B cell (primary cell): ENCODE results near the gene LIMCH1. TPM values are rescaled to one million over a fixed set of nuclear protein-coding genes. Genes with fewer than 3 reads are reported as not detected.

Experiments
- ATAC-seq: fragments of 200-7000 bp; cut with Tn5 transposase; one replicate; pipeline ENCODE4 v1.10.0; 2021; ENCODE audit warnings: low read depth, mild to moderate bottlenecking, moderate number of reproducible peaks, moderate library complexity
- CTCF ChIA-PET: fragments of 350-600 bp; sonication (Branson Sonifier 250); formaldehyde crosslinking; loops from one replicate; lab custom pipeline; 2021; ENCODE audit warnings: antibody characterized with exemption, inconsistent platforms; lab: Charles Lee
- POLR2A ChIA-PET: fragments of 350-600 bp; sonication (Branson Sonifier 250); formaldehyde crosslinking; loops from one replicate; lab custom pipeline; 2021; ENCODE audit warnings: antibody characterized with exemption; lab: Charles Lee
- DNase-seq: peaks from one replicate; pipeline ENCODE4 v3.0.0; 2013
- H2AFZ ChIP-seq: 2 replicates; pipeline ENCODE4 v1.6.1; 2012; ENCODE audit warnings: mild to moderate bottlenecking, low read depth, low read length; ENCODE audit not compliant: insufficient read depth, poor library complexity, severe bottlenecking
- H3K27ac ChIP-seq, 2 donors: 1 replicate in 1 of 2; 2 replicates in 1 of 2; pipeline ENCODE4 v1.5.1; 2012 to 2013; ENCODE audit warnings: low read length in 2 of 2, mild to moderate bottlenecking in 2 of 2, moderate library complexity in 1 of 2
- H3K27me3 ChIP-seq, 4 experiments: fragments of 200-600 bp in 1 of 4; sonication (generic) in 1 of 4; replicated peaks in 1 of 4; 1 replicate in 2 of 4; 2 replicates in 2 of 4; pipeline versions ENCODE4 v1.6.1 to v1.7.0; 2013 to 2016; ENCODE audit warnings: low read length in 3 of 4, mild to moderate bottlenecking in 2 of 4, mixed read lengths in 1 of 4, moderate library complexity in 1 of 4; ENCODE audit not compliant: insufficient read depth in 4 of 4, control insufficient read depth in 3 of 4; ENCODE audit errors: control extremely low read depth in 1 of 4
- H3K36me3 ChIP-seq, 2 experiments: replicated peaks in 1 of 2; 1 replicate in 1 of 2; 2 replicates in 1 of 2; pipeline versions ENCODE4 v1.6.1 to v1.7.1; 2013; ENCODE audit warnings: low read length in 1 of 2; ENCODE audit not compliant: insufficient read depth in 2 of 2, control insufficient read depth in 1 of 2; ENCODE audit errors: control extremely low read depth in 1 of 2, extremely low read depth in 1 of 2
- H3K4me1 ChIP-seq, 2 donors: fragments of 200-600 bp in 1 of 2; sonication (generic) in 1 of 2; 1 replicate in 1 of 2; 2 replicates in 1 of 2; pipeline versions ENCODE4 v1.5.1 to v1.6.1; 2013 to 2017; ENCODE audit warnings: low read length in 2 of 2; ENCODE audit not compliant: control insufficient read depth in 2 of 2, insufficient read depth in 2 of 2
- H3K4me2 ChIP-seq: replicated peaks from 2 replicates; pipeline ENCODE3; 2012; ENCODE audit warnings: mild to moderate bottlenecking, low read depth, low read length; ENCODE audit not compliant: poor library complexity, severe bottlenecking
- H3K4me3 ChIP-seq, 5 experiments: fragments of 200-600 bp in 1 of 5; sonication (generic) in 1 of 5; 1 replicate in 3 of 5; 2 replicates in 2 of 5; pipeline versions ENCODE4 v1.5.1 to v1.7.0; 2011 to 2016; ENCODE audit warnings: low read length in 4 of 5, mild to moderate bottlenecking in 4 of 5, low read depth in 2 of 5, control low read depth in 1 of 5, moderate library complexity in 1 of 5; ENCODE audit not compliant: insufficient read depth in 1 of 5; ENCODE audit errors: control extremely low read depth in 1 of 5, extremely low read depth in 1 of 5
- H3K79me2 ChIP-seq: fragments of 200-600 bp; sonication (generic); one replicate; pipeline ENCODE4 v1.6.0; 2016; ENCODE audit warnings: low read length; ENCODE audit not compliant: control insufficient read depth, insufficient read depth
- H3K9ac ChIP-seq: fragments of 200-600 bp; sonication (generic); 2 replicates; pipeline ENCODE4 v1.6.1; 2017; ENCODE audit warnings: mild to moderate bottlenecking, low read length, moderate library complexity
- H3K9me3 ChIP-seq, 3 donors: one replicate each; pipeline versions ENCODE4 v1.6.1 to v1.7.1; 2013; ENCODE audit warnings: low read length in 2 of 3; ENCODE audit not compliant: control insufficient read depth in 2 of 3, insufficient read depth in 1 of 3; ENCODE audit errors: control extremely low read depth in 1 of 3
- H4K20me1 ChIP-seq: 2 replicates; pipeline ENCODE4 v1.6.0; 2012; ENCODE audit warnings: mild to moderate bottlenecking, low read length; ENCODE audit not compliant: insufficient read depth, control insufficient read depth, poor library complexity, severe bottlenecking
- H3K27ac Mint-ChIP-seq: one replicate; pipeline ENCODE4 v1.8.0; 2021; ENCODE audit warnings: mixed read lengths
- H3K27me3 Mint-ChIP-seq: one replicate; pipeline ENCODE4 v1.8.0; 2021; ENCODE audit warnings: mixed read lengths
- H3K4me1 Mint-ChIP-seq: one replicate; pipeline ENCODE4 v1.8.0; 2021; ENCODE audit warnings: mixed read lengths
- H3K4me3 Mint-ChIP-seq: one replicate; pipeline ENCODE4 v1.8.0; 2021; ENCODE audit warnings: mixed read lengths
- H3K9me3 Mint-ChIP-seq: one replicate; pipeline ENCODE4 v1.8.0; 2022; ENCODE audit warnings: mixed read lengths; ENCODE audit not compliant: insufficient read depth
- EZH2 ChIP-seq: IDR thresholded peaks from 2 replicates; pipeline ENCODE4 v1.6.1; 2012; ENCODE audit warnings: borderline replicate concordance, low read depth, mild to moderate bottlenecking, moderate library complexity, low read length; ENCODE audit not compliant: insufficient read depth, poor library complexity, severe bottlenecking
- WGBS: methylation state at CpG from one replicate; pipeline ENCODE4 v1.1.5; 2013; ENCODE audit warnings: missing lambda C conversion rate; ENCODE audit not compliant: insufficient coverage; 5-methylcytosine and 5-hydroxymethylcytosine counted together
- intact Hi-C: fragments of 100-400 bp; cut with micrococcal nuclease; formaldehyde crosslinking; loops from one replicate; pipeline ENCODE4 v1.10.0; 2022
- polyA plus RNA-seq: library from polyadenylated mRNA; depleted of rRNA; stranded (reverse); fragments of >200 nt; gene quantifications from 2 replicates; pipeline ENCODE4 v1.2.3, GENCODE V29; 2012
- total RNA-seq, 2 donors: library from RNA; stranded (reverse); fragments of 120-200 nt in 1 of 2; gene quantifications; 1 replicate in 1 of 2; 2 replicates in 1 of 2; pipeline versions ENCODE4 v1.2.3 to v1.2.4, GENCODE V29; 2013 to 2022
- TF ChIP-seq, protein P1 (sequence below): fragments of 200-600 bp; IDR thresholded peaks from one replicate; pipeline ENCODE4 v1.8.0; 2022; ENCODE audit warnings: antibody characterized with exemption, mild to moderate bottlenecking

Gene LIMCH1
- total and polyA plus RNA-seq, 2 donors (not counting 1 experiment from before 2014, with no cell fraction given) = not detected

DNA sequence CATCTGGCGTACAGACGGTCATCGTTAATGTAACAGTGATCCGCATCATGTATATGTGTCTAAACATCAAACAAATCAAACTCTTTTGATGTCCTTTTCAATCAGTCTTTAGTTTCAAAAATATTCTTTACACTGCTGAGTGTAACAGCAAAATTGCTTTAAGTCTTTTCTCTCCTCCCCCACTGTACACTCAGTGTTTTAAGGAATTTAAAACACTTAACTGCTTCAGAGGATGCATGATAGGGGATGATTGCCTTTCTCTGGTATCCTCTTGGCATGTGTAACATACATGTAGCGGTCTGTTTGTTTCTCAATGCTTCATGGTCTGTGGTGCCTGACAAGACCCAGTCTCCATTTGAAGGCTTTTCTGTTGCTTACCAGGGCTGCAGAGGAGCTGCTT lies 41.6 kb downstream of the LIMCH1 start:
- Histone ChIP-seq H3K27me3 (no peaks in the 10 kb centered on the region), H3K4me2 (no peak overlapping the region), H3K9ac (no peak overlapping the region), H3K36me3 (no peaks in the 10 kb centered on the region), H3K79me2 (no peaks in the 10 kb centered on the region), H2AFZ (no peak overlapping the region), H3K4me1 (no peaks in the 10 kb centered on the region), H3K4me3 (no peak overlapping the region), H4K20me1 (no peaks in the 10 kb centered on the region), H3K27ac (no peak overlapping the region), H3K9me3 (peaks cover 0 to under 1% (median 0%) of the 10 kb centered on the region in 3 donors)
- ChIA-PET POLR2A (no interaction called here), CTCF (no interaction called here)
- WGBS = 97% methylated on average over 5 of the region's 5 CpGs
- Mint-ChIP-seq H3K27ac (no peak overlapping the region), H3K4me1 (no peaks in the 10 kb centered on the region), H3K27me3 (no peaks in the 10 kb centered on the region), H3K9me3 (no peaks in the 10 kb centered on the region), H3K4me3 (no peak overlapping the region)
- no peak for DNase-seq
- intact Hi-C loops = no loop called here
- TF ChIP-seq EZH2 = no peak
- TF ChIP-seq, protein P1, sequence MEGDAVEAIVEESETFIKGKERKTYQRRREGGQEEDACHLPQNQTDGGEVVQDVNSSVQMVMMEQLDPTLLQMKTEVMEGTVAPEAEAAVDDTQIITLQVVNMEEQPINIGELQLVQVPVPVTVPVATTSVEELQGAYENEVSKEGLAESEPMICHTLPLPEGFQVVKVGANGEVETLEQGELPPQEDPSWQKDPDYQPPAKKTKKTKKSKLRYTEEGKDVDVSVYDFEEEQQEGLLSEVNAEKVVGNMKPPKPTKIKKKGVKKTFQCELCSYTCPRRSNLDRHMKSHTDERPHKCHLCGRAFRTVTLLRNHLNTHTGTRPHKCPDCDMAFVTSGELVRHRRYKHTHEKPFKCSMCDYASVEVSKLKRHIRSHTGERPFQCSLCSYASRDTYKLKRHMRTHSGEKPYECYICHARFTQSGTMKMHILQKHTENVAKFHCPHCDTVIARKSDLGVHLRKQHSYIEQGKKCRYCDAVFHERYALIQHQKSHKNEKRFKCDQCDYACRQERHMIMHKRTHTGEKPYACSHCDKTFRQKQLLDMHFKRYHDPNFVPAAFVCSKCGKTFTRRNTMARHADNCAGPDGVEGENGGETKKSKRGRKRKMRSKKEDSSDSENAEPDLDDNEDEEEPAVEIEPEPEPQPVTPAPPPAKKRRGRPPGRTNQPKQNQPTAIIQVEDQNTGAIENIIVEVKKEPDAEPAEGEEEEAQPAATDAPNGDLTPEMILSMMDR = no peak
- ATAC-seq = no peak

DNA sequence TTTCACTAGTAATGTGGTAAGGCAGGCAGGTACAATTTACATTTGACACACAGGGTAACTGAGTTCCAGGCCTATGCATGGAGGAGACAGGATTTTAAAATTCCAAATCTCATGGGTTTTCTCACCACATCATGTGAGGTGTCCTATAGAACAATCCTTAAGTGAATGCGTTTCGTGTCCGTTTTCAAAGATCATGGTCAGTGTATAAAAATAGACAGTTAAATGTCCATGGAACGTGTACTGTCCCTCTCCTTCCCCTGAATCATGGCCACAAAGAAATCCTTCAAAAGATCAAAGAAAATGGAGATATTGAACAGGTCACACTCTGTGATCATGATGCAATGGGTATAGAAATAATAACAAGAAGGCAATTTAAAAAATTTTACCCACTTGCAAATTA lies 42.0 kb downstream of the LIMCH1 start:
- H3K27me3 ChIP-seq = no peaks in the 10 kb centered on the region
- intact Hi-C loops = no loop called here
- H3K4me3 ChIP-seq = no peak overlapping the region
- no CpG with 5 or more reads among the region's 4 CpGs for WGBS
- no peaks in the 10 kb centered on the region for H3K4me1 ChIP-seq
- no peaks in the 10 kb centered on the region for H3K36me3 ChIP-seq
- no peak overlapping the region for H3K4me2 ChIP-seq
- no peaks in the 10 kb centered on the region for H3K79me2 ChIP-seq
- Mint-ChIP-seq H3K4me1 (no peaks in the 10 kb centered on the region), H3K9me3 (peaks cover 2% of the 10 kb centered on the region), H3K27ac (no peak overlapping the region), H3K4me3 (no peak overlapping the region), H3K27me3 (no peaks in the 10 kb centered on the region)
- no peak overlapping the region for H2AFZ ChIP-seq
- no peaks in the 10 kb centered on the region for H4K20me1 ChIP-seq
- no peak for TF ChIP-seq EZH2
- TF ChIP-seq, protein P1 = no peak
- no peak overlapping the region for H3K27ac ChIP-seq
- no peak overlapping the region for H3K9ac ChIP-seq
- no peak for ATAC-seq
- DNase-seq = no peak
- H3K9me3 ChIP-seq = peaks cover 0 to 4% (median 0%) of the 10 kb centered on the region in 3 donors
- POLR2A ChIA-PET = no interaction called here
- CTCF ChIA-PET = no interaction called here
